ENCODE measurements around the gene PAGE2.
"Not testable (repeated sequence)": the region's sequence is repeated elsewhere in the genome, so short reads cannot be mapped to it uniquely, and the experiment has no call there.

The PAGE2 gene

DNA sequence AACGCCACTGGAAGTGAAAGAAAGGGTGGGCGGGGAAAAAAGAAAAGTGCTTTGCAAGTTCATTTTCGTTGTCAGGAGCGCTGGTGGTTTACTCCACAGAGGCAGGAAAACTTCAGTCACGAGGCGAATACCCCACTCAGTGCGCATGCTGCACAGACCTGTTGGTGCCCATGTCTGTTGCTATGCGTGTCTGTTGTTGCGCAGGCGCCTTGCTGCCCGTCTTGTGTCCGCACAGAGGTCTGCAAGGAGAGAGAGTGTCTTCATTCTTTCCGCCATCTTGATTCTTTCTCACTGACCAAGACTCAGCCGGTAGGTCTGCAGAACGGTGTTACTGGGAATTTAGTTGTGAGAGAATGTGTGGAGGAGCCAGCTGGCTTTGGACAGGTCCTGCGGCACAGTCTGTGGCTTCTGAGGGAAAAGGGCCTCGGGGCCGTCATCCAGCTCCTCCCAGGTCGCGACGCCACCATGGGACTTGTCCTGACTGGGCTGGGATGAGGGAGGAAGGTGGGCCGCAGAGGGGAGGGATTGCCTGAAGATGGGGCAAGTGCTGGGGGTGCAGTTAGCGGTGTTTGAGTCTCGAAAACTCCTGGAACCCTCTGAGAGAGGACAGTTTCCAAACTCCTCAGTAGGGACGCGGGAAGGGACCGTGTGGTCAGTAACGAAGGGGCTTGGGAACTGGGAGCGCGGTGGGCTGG, at the start of gene PAGE2:
Gene PAGE2, plus strand, starts transcription at position 224 of the 695 bp plus-strand sequence. CDS start 1,003 bp downstream, outside the sequence.
- no peak for DNase-seq (ENCODE audit: low spot score)

GRCh38 chrX:55039471-55039870, 49.3 kb upstream of the PAGE2 start:
- no peak for DNase-seq (ENCODE audit: low spot score)

GRCh38 chrX:55041514-55041913, 47.3 kb upstream of the PAGE2 start:
- no peak for DNase-seq (ENCODE audit: low spot score)

- DNase-seq (ENCODE audit: low spot score) = not testable (repeated sequence)
Observed at GRCh38 chrX:55050599-55050998, 38.2 kb upstream of the PAGE2 start.

DNA sequence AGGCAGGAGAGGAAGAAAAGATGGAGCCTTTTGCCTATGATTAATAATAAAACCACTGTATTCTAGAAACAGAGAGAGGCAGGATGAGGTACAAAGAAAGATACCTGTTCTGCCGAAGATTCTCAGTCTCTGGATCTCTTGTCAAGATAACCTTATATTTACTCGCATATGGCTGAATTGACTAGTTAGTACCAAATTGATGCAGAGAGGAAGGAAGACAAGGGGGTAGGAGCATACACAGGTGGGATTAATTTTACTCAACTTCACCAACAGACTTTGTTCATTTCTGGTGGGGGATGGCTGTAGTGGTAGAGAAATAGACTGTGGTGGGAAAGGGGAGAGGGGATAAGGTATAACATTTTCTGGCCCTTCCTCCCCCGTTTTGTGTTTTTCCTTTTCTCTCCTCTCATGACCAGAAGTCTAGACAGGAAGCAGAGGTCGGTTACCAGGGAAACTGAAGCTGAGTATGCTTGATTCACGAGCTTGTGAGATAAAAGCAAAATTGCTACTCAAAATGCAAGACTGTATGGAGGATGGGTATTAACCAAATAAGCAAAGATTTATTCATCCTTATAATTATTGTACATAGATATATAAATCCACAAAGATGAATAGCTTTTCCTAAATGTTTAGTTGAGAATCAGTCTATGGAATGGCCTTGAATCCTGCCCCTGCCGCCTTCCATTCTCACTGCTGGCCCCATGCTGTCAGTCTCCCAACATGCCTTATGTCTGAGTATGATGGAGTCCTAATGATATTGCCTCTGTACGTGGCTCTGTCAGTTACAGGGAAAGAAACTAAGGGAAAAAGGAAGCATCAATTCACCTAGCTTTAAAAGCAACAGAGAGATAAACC, 31.8 kb upstream of the PAGE2 start:
- no peak for DNase-seq (ENCODE audit: low spot score)

DNA sequence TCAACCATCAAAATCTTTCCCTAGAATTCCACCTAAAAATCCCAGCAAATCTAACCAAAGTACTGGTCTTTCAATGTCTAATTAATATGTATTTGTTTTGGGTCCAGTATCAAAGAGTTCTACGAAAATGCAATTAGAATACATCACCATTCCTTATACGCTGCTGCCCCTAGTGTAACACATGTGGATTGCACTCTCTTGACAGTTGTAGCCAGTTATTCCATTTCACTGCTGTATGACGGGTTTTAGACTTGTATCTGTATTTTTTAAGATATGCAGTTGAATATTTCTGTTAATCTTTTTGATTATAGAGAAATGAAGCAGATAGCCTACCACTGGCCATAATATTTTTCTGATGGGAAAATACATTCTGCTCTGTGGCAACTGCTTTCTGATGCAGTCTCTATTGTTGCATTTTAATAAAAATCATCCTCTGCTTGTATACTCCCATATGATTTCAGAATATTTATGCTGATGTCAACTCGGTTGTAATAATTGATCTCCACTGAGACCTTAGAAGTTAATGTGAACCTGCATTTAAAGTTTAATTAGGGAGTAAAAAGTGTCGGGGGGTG, 31.1 kb upstream of the PAGE2 start:
- no peak for DNase-seq (ENCODE audit: low spot score)

- not testable (repeated sequence) for DNase-seq (ENCODE audit: low spot score)
Observed at GRCh38 chrX:55067180-55067579, 21.6 kb upstream of the PAGE2 start.

DNA sequence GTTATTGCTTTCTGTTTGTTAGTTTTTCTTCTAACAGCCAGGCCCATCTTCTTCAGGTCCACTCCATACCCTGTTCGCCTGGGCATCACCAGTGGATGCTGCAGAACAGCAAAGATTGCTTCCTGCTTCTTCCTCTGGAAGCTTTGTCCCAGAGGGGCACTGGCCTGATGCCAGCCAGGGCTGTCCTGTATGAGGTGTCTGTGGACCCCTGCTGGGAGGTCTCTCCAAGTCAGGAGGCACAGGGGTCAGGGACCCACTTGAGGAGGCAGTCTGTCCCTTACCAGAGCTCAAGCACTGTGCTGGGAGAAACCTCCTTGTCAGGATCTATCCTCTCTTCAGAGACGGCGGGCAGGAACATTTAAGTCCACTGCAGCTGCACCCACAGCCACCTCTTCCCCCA, 16.5 kb upstream of the PAGE2 start:
- no peak for DNase-seq (ENCODE audit: low spot score)

DNA sequence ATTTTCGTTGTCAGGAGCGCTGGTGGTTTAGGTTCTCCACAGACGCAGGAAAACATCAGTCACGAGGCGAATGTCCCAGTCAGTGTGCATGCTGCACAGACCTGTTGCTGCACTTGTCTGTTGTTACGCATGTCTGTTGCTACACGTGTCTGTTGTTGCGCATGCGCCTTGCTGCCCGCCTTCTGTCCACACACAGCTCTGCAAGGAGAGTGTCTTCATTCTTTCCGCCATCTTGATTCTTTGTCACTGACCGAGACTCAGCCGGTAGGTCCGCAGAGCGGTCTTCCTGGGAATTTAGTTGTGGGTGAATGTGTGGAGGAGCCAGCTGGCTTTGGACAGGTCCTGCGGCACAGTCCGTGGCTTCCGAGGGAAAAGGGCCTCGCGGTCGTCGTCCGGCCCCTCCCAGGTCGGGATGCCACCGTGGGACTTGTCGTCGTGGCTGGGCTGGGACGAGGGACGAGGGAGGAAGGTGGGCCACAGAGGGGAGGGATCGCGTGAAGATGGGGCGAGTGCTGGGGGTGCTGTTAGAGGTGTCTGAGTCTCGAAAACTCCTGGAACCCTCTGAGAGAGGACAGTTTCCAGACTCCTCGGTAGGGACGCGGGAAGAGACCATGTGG, 13.9 kb upstream of the PAGE2 start, which contains the start of gene PAGE2B:
Gene PAGE2B, plus strand, starts transcription at position 180 of the 617 bp plus-strand sequence. CDS start 1,012 bp downstream, outside the sequence.
- DNase-seq (ENCODE audit: low spot score) = no peak

DNA sequence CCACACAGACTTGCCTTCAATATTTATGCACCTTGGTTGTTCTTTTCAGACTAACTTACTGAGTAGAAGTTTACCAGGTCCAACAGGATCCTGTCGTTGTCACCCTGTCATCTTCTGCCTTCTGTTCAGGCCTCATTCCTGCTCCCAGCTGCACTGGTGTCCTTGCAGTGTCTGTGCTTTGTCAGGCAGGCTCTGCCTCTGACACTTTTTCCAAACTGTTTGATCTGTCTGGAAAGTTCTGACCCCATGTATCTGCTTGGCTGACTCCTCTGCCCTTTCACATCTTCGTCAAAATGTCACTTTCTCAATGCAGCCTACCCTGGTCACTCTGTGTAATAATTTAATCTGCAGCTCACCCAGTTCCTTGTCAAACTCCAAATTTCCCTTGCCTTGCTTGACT, 9.9 kb downstream of the PAGE2 start:
- DNase-seq (ENCODE audit: low spot score) = no peak

- DNase-seq (ENCODE audit: low spot score) = no peak
Observed at GRCh38 chrX:55099162-55099561, 10.3 kb downstream of the PAGE2 start.

DNA sequence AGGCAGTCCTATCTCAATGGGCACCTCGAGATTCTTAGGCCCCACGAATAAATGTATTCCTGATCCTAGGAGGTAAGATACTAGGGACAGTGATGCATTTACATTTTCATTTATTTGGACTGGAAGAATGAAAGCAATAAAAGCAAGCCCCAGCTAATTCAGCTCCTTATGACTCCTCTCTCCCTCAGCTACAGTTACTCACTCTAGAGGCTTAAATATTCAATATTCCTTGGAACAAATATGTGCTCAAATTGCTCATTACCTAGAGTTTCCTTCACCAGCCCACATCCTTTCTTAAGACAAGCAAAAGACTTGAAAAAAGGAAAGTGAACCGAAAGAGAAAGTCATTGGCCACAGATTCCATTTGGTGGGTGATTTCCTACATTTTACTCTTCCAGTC, 13.9 kb downstream of the PAGE2 start:
- DNase-seq (ENCODE audit: low spot score) = no peak

DNA sequence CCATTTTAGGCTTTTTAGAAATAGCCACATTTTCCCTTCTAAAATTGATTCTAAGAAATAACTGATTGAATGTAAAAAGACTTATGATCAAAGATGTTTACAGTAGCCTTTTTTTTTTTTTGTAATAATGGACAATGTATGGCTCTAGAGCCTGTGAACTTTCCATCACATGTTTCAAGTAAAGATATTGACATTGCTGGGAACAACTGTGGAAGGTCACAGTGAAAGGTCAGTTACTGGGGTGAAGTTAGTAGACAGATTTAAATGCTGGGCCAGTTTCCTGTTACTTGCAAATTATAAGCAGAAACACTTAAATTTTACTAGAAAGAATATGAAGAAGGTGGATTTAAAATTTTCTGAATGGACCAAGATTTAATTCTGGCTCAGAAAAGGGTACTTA, 18.4 kb downstream of the PAGE2 start:
- DNase-seq (ENCODE audit: low spot score) = no peak

- no peak for DNase-seq (ENCODE audit: low spot score)
Observed at GRCh38 chrX:55107911-55108310, 19.1 kb downstream of the PAGE2 start.

- DNase-seq (ENCODE audit: low spot score) = no peak
Observed at GRCh38 chrX:55109306-55109705, 20.5 kb downstream of the PAGE2 start.

DNA sequence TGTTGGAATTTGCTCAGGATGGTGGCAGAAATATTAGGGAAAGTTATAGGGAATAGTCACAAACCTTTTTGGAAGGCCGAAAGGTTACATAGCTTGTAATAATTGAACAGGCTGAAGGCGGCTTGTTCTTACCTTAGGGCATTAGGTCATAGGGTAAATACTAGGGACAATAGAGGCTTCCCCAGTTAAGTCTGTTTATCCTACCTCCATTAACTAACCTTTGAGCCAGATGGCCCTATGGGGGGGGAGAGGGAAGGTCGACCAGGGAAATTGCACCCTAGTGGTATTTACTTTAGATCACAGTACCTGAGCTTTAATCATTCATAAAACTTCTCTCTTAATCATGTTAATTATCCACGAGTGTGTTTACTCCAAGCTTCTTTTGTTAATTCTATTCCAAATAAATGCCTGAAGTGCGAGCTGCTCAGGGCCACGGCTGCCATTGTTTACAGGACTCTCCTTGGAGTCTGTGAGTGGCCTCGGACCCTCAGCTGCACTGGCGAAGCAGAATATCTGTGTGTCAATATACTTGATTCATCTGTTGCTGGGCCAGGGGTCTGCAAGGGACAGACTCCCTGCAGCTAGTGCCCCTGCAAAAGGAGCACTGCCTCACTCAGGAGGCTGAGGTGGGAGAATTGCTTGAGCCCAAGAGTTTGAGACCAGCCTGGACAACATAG, 22.9 kb downstream of the PAGE2 start:
- no peak for DNase-seq (ENCODE audit: low spot score)

DNA sequence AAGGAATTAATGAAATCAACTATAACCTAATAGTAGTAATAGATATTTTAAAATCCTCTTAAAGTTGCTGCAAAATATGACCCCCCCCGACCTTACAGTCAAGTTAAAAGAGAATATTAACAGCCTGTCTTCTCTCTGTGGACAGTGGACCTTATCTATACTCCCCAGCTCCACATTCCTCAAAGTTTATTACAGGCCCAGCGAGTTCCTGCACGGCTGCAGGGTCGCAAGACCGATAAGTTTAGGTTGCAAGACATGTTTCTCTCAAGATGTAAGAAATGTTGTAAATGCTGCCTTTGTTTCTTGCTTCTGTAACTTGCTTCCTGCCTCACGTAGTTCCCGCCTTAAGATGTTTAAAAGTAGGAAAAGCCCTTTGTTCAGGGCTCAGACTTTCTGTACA, 27.8 kb downstream of the PAGE2 start:
- DNase-seq (ENCODE audit: low spot score) = not testable (repeated sequence)

DNA sequence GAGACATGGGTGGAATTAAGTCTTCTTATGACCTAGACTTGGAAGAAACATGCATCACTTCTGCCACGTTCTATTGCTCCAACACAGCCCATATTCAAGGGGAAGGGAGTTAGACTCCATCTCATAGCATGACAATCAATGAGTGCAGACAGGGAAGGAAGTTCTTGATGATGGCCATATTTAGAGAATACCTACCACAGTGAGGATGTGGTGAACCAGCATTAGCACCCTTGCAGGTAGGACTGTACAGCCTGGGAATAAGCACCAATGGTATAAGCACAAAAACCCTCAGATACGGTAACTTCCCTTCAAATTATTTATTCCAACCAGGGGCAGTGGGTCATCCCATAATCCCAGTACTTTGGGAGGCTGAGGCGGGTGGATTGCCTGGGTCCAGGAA, 29.8 kb downstream of the PAGE2 start:
- no peak for DNase-seq (ENCODE audit: low spot score)

- DNase-seq (ENCODE audit: low spot score) = no peak
Observed at GRCh38 chrX:55119271-55119670, 30.5 kb downstream of the PAGE2 start.

DNA sequence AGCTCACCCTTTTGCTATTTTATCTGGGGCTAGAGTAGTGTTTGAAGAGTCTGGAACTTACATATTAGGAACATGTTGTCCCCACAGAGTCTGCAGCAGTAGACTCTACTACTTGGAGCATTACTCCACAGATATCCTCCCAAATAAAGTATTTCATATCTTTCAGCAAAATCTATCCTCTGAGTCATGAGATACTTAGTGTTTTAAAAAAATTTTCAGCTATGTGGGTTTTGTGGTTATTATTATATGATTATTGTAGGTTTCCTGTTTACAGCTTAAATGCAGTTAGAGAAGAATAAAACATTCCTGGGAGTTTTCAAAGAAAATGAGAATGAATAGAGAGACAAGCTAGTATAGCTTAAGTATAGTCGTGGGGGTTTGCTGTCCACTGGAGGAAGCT, 30.9 kb downstream of the PAGE2 start:
- DNase-seq (ENCODE audit: low spot score) = no peak

DNA sequence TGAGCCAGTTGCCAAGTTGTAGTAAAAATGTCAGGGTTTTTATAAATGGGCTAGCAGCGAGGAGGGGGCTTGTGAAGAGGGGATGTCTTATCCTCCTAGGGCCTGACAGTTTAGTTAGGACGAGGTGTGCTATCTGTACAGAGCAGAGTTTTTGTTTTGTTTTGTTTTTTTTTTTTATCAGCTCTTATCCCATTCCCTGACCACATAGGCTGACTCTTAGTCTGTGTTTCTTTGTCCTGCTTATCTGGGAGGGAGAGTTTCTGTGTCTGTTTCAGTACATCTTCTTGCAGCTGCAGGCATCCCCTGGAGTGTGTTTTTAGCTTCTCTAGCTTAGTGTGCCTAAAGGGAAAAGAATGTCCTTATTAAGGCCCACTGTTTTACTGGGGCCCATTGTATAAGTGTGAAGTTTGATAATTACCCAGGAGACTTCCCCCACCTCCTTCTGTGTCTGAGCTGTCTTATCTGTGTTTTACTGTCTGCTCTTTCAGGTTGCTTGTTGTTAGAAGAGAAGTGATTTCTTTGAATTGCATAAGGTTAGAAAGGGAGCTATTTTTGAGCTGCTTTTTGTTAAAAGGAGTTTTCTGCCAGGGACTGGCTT, 32.0 kb downstream of the PAGE2 start:
- DNase-seq (ENCODE audit: low spot score) = no peak

- no peak for DNase-seq (ENCODE audit: low spot score)
Observed at GRCh38 chrX:55123900-55124299, 35.1 kb downstream of the PAGE2 start.
